Measurements from ENCODE around the gene KRT37.
"Not testable (repeated sequence)": the region's sequence is repeated elsewhere in the genome, so short reads cannot be mapped to it uniquely, and the experiment has no call there.

KRT37 gene

DNA sequence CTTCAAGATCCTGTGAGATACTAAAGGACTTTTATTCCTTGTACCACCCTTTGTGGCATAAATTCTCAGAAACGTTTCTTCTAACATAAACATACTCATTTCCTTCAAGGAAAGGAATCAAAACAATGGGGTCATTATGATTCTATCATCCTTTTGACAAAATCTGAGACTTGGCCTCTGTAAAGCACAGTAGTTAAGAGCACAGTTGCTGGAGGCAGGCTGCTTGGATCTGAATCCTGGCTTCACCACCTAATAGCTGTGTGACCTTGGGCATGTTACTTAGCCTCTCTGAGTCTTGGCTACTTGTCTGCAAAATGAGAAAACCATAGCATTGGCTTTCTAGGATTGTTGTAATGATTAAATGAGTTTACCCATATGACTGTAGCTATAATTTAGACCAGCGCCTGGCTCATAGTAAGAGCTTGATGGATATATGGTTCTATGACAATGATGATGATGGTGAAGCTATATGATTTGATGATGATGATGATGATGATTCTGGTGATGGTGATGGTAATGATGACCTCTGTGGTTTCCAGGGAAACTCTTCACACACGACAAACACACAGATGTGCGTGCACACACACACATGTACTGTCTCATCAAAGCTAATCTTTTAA is 20.9 kb downstream of the KRT37 start:
- DNase-seq, result no peak

DNA sequence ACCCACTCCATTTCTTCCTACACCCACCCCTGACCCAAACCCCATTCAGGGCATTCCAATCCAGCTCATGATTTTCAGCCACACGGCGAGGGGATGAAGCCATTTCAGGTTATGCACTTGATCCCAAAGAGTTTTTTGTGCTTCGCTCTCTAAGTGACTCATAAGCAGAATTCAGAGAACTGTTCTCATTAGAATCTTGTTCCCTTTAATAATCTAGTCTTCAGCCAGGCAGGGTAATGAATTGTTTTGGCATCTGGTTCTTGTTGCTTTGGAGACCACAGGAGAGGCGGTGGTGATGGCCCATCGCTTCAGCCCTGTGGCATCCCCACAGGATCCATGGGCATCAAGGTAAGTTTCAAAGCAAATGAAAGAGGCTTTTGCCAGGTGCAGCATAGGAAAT is 22.2 kb downstream of the KRT37 start:
- DNase-seq, result no peak

DNA sequence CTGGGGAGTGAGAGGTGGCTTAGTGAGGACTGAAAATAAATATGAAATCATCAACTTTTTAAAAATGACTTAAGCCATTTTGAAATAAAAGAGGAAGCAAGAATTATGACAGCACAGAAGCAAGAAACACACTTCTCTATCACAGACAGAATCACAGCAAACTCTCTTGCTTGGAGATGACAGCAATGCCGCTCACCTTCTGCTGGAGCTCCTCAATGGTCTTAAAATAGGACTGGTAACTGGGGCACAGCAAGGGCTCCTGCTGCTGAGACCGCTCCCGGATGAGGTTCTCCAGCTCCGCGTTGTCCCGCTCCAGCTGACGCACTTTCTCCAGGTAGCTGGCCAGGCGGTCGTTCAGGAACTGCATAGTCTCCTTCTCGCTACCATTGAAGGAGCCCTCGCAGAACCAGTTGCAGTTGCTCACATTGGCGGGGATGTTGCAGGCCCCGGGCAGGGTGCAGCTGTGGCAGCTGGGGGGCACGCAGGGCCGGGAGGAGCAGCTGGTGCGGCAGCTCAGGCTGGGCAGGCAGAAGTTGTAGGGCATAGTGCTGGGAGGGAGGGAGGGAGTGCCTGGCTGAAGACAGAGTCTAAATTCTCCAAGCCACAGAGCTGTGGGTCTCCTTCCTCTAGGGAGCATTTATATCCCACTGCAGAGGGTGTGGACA is 27.3 kb downstream of the KRT37 start, which contains the start of gene KRT31:
Gene KRT31 (minus strand): TSS at position 613 of the 665 bp plus-strand sequence. CDS start 69 bp downstream, at position 544.
- DNase-seq, result no peak

DNA sequence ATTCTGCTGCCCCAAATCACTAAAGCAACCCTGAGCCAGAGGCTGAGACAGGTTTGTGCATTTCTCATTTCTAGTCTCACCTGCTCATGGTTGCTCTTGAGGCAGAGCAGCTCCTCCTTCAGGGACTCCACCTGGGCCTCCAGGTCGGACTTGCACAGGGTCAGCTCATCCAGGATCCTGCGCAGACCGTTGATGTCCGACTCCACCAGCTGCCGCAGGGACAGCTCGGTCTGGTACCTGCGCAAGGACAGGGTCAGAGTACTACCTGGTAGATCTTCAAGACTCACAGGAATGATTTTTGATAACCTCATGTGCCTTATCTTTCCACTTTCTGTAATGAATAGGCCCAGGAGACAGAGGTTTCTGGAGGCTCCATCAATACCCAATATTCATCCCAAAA is 28.0 kb downstream of the KRT37 start:
- DNase-seq, result no peak

DNA sequence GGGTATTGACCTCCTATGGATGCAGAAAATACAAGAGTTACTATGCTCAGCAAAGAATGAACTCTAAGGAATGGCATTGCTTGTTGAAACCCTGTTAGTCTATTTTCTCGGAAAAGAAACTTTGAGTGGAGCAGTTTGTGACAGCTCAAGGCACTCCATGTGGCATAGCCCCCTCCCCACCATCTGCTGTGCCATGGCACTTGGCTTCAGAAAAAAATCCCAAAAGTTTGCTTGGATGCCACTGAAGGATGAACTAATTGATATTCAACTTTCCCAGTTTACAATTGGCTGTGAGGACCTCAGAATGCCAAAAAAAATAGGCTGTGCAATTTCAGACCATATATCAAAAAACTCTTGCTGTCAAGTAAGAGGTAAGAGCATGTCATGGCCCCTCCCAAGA is 28.8 kb downstream of the KRT37 start:
- DNase-seq, result no peak

DNA sequence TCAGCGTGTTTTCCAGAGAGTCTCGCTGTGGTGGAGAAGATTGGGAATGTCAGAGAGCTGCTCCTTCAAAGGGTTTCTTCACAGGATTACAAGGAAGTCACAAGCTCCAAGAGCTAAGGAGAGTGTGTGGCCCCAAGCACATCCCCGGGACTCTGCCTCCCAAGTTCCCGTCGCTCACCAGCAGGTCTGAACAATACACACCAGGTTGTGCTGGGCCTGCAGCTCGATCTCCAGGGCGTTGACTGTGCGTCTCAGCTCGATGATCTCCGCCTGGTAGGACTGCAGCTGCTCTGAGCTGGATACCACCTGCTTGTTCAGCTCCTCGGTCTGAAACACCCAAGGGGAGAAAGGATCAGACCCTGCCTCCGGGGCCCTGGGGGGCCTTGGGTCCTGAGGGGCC is 29.3 kb downstream of the KRT37 start:
- DNase-seq, result not testable (repeated sequence)

DNA sequence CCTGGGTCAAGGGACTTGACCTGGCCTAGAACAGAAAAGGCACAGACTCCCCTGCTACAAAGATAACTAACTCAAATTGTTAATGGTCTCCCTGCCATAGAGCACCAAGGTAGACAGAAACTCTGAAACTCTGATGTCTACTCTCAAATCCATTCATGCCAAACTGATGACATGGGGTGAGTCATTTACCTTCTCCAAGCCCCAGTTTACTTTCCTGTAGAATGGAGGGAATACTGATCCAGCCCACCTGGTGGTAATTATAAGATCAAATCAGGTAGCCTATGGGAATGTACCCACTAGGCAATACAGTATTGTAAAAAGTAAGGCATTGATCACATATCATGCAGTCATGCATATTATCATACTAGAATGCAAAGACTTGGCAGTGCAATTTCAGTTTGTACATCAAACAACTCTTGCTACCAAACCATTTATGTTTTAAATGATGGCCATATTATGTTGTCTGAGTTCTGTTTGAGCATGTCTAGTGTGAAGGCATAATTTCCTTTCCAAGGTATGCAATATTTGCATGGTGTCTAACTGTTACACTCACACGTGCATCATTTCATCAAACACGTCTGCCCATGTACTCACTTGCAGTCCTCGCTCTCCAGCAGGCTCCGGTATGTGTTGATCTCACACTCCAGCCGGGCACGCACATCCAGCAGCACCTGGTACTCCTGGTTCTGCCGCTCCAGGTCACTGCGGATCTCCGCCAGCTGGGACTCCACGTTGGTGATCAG is 30.0 kb downstream of the KRT37 start:
- no peak for DNase-seq

DNA sequence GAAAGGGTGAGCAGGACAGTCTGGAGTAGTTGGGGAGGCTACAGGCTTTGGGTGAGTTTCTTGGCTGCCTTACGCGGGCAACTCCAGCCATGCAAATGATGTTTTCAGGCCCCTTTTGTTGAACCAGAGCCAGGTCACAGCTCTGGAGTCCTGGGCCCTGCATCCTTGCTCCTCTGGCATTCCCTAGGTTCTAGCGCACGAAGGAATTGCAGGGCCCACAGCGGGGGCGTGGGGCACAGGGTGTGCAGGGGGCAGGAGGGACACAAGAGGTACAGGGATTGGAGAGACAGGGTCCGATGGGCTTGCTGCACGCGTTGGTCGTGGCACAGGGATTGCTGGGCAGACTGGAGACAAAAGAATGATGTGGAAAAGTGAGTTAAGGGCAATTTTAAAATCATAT is 30.6 kb downstream of the KRT37 start:
- DNase-seq, result no peak

DNA sequence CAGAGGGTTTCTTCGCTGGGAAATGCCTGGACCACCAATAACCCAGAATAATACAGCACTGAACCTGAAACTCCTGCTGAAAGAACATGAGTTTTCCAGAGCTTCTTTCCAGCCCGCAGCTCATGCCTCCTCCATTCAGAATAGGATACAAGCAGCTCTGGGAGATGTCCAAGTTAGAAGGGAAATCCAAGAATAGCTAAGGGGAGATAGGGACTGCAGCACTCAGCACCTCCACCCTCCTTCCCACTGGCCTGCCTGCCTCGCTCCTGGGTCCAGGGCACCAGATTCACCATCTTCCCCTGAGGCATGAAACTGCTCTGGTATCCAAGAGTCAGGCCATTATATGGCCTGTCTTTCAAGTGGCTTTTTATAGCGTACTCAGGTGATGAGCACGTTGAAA is 31.1 kb downstream of the KRT37 start:
- DNase-seq, result no peak

DNA sequence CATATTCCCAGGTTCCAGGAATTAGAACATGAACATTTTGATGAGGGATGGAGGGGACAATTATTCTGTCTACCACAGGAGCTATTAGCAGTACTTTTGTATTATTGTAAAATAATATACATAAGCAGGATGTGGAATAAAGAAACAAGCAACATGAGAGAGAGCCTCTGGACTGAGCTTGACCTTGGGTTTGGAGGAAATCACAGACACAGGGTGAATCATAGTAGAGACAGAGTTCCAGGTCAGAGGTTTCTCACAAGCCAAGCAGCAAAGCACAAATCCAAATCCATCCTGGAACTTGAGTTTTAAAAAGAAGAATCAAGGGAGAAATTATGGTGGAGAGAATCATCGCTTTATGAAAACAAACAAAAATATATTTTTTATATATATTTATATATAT is 32.1 kb downstream of the KRT37 start:
- no peak for DNase-seq

DNA sequence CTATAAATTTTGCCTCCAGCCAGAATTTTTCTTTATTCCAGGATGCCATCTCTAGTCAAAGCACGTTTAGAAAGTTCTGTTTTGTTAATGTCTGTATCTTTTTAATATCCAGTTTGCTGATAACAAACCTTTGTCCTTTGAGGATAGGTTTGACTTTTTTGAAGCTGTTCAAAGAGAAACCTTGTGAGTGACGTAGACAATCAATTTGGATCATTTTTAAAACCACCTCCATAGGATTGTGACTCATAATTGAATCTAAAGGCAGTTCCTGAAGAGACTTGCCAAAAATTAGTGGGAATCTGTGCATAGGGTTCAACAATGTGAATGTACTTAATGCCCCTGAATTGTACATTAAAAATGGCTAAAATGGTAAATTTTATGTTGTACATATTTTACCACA is 32.9 kb downstream of the KRT37 start:
- no peak for DNase-seq

DNA sequence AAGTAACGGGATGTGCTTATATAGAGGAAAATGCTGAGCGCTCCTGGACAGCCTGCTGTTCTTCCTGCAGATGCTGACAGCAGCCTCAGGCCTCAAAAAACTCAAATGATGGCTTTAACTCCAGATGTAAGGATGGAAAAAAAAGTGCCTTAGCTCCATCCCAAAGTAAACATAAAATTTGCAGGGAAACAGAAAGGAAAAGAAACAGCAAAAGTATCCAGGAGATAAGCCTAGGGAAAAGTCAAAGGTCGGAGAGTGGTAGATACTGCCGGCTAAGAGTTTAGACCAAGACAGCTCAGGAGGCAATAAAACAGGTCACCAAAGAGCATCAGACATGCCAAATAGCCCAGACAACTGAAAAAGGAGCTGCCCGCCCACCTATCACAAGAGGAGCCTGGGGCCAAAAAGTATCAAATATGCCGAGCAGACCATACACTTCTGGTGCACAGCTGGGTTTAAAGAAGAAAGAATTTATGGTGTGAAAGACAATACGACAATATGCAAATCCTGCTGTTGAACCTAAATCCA is 33.9 kb downstream of the KRT37 start:
- DNase-seq, result no peak

DNA sequence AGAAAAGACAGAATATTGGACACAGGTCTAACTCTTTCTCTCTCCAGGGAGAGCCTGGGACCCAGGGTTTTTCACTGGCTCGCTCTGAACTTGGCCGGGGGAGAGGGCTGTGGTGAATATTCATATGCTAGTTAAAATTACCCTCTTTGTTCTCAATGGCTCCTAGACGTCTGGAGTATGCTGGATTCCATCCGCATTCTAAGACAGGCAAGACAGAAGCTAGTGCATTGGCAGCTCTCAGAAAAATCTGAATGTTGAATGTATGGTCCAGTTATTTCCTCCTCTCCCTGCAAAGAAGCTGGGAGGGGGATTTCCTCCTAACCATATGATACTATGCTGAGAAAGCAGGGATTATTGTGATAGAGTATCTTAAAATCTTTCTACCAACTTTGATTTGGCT is 36.7 kb downstream of the KRT37 start:
- DNase-seq, result no peak

DNA sequence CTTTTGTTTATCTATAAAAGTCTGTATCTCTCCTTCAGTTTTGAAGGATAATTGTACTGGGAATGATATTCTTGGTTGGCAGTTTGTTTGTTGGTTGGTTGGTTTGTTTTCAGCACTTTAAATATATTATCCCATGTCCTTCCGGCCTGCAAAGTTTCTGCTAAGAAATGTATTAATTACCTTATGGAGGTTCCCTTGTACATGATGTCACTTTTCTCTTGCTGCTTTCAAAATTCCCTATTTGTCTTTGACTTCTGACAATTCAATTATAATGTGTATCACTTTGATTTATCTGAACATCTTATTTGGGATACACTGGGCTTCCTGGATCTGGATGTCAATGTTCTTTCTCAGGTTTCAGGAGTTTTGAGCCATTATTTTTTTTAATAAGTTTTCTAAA is 38.2 kb downstream of the KRT37 start:
- no peak for DNase-seq

DNA sequence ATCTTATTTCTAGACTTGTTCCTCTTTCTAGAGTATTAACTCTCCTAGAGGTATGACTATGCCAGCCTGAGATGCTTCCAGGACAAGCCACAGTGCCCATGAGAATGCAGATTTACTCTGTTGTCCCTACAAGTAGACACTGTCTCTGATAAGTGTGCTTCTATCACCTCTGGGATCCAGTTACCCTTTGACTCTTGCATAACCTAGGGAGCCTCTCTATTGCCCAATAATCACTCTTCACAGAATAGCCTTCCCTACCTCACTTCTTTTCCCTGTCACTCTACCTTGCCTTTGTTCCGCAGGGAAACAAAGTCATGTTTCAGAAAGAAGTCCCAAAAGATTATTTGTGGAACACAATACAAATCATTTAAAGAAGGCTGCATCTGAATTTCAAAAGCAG is 40.7 kb downstream of the KRT37 start:
- DNase-seq, result no peak

DNA sequence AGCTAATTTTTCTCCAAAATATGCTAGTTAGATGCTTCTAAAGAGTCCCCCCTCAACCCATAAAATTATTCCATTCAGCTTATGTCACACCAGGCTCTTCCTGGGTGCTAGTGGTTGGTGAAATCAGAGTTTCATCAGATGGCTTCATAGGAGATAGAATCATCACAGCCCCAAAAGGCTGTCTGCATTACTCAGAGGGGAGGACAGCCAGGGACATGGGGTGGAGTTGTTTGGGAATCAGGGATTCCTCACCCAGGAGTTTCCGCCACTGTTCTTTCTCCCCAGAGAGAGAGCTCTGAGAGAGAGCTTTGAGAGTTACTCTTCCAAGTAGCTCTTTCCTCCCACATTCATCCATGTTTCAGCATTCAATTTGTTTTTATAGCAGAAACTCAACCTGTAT is 42.0 kb downstream of the KRT37 start:
- DNase-seq, result no peak

DNA sequence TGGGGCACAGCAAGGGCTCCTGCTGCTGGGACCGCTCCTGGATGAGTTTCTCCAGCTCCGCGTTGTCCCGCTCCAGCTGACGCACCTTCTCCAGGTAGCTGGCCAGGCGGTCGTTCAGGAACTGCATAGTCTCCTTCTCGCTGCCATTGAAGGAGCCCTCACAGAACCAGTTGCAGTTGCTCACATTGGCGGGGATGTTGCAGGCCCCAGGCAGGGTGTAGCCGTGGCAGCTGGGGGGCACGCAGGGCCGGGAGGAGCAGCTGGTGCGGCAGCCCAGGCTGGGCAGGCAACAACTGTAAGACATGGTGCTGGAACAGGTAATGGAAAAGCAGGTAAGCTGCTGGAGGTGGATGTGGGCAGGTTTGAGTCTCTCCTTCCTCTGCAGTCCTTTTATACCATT is 42.4 kb downstream of the KRT37 start, which contains the start of gene KRT34:
Gene KRT34 (minus strand): TSS at position 364 of the 400 bp plus-strand sequence. CDS start 60 bp downstream, at position 304.
- not testable (repeated sequence) for DNase-seq

DNA sequence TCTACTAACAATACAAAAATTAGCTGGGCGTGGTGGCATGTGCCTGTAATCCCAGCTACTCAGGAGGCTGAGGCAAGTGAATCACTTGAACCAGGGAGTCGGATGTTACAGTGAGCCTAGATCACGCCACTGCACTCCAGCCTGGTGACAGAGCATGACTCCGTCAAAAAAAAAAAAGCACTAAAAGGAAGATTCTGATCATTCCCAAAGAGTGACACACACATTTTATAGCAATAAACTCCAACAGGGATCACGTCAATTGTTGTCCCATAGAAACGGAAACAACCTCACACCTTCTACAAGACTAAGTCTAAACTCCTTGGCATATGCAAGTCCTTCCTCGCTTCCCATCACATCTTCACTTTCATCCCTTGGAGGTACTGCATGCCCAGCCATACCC is 44.3 kb downstream of the KRT37 start:
- not testable (repeated sequence) for DNase-seq

DNA sequence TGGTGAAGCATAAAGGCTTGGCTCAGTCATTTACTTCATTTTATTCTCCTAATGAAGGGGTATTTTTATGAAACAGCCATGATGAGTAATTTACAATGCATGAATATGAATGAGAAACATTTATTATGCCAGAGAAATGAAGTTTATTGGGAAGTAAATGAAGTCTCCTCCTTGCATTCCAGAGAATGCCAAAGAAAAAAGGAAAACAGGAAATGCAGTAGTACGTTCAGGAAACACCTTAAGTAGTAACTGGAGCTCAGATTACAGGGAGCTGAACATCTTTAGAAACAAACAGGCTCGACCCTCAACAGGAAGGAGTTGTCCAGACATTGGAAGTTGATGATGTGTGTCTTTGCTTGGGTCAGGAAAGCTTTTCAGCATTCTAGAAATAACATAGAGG is 46.8 kb downstream of the KRT37 start:
- DNase-seq, result no peak

All from NCI-H2171 treated with DMSO at 0.1 percent for 48 hours (cell line).